Jurkat, Clone E6-1 (cell line): ENCODE results near the gene EXOC7.

ENCODE experiments used
- DNase-seq: peaks from one replicate; pipeline ENCODE4 v3.0.0-alpha.2; 2011; ENCODE audit warnings: low read depth, low spot score
- H3K4me3 ChIP-seq: 2 replicates; pipeline ENCODE4 v1.5.1; 2011; ENCODE audit warnings: mild to moderate bottlenecking, low read length, control low read depth, moderate library complexity

The EXOC7 gene

DNA sequence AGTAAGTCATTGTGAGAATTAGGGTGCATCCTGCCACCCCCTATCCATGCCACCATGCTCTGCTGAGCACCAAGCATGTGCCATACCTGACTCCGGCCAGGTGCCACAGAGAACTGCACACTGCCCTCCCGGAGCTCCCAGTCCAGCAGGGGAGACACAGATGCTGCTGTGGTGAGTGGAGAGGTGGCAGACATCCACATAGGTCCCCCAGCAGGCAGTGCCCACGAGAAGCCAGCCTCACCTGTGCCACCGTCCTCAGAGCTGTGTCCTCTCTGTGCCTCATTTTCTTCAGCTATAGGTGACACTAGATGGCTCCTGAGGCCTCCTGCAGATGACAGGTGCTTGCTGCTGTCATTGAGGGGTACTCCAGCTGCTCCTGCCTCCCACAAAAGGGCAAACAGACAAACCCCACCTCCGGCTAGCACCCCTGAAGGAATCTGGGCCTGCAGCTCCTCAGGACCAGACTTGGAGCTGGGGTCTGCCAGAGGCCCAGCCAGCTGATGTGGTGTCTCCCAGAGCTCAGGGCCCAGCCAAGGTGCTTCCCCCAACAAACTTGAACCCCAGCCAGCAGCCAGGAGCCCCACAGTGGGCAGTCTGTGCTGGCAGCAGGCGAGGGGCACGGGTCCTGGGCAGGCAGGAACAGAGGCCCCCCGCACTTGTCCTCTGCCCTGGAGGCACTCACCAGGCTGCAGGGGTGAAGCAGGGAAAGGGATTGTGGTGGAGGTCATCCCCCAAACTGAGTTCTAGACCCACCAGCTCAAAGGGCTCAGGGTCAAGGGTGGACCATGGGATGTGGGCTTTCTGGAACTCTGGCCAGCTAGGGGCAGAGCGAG is 20.4 kb upstream of the EXOC7 start:
- no peak overlapping the region for H3K4me3 ChIP-seq
- DNase-seq: no peak

- DNase-seq: no peak
Measured at GRCh38 chr17:76123191-76123499, 19.6 kb upstream of the EXOC7 start.

DNA sequence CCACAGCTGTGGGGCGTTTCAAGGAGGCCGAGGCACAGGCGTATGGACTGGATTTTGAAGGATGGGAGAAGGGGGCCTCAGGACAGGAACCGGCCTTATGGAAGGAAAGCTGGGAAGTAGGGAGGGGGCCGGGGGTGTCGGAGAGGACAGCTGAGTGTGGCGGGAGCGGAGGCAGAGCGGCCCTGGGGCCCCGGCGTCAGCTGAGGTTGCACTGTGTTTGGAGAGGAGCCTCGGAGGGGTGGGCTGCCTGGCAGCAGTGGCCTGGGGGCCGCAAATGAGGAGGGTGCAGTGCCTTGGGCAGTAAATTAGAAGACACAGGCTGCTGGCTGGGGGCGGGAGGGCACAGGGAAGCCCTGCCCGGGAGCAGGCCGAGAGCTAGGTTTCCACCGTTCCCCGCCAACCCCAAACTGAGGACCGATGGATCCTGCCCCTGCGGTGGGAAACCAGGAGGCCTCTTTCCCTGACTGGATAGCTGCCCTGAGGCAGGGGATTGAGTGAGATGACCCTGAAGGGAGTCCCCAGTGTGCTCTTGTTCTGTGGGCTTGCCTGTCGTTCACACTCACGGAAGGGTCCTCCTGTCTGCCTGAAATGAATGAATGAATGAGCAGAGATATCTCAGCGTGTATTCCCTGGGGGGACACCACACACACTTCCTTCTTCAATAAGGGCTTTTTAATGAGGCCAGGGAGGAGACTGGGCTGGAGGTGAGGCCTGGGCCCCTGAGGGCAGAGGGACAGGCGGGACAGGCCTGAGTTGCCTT is 19.0 kb upstream of the EXOC7 start:
- DNase-seq: no peak
- H3K4me3 ChIP-seq: no peak overlapping the region

More at GRCh38 chr17:76123191-76123499, 19.6 kb upstream of the EXOC7 start:
- H3K4me3 ChIP-seq: no peak overlapping the region

DNA sequence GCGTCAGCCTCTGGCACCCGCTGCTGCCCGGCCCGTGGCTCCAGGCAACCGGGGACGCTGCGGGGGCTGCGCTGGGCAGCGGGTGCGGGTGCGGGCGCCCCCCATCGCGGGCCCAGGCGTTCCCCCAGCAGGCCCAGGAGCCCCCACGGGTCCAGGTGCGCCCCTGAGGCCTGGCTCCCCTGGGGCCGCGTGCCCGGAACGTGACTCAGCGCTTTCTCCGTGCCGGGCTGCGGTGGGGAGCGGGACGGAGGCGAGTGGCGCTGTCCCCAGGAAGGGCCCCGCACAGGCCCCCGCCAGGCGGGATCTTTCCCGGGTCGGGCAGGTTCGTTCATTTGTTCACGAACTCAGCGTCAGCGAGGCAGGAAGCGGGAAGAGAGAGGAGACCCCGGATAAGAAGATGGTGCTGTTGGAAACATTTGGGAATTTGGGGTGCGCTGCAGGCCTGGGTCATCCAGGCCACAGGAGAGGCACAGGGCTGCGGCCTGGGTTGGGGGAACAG is 18.4 kb upstream of the EXOC7 start:
- no peak for DNase-seq
- no peak overlapping the region for H3K4me3 ChIP-seq

- no peak overlapping the region for H3K4me3 ChIP-seq
Measured at GRCh38 chr17:76120658-76121008, 17.0 kb upstream of the EXOC7 start.

DNA sequence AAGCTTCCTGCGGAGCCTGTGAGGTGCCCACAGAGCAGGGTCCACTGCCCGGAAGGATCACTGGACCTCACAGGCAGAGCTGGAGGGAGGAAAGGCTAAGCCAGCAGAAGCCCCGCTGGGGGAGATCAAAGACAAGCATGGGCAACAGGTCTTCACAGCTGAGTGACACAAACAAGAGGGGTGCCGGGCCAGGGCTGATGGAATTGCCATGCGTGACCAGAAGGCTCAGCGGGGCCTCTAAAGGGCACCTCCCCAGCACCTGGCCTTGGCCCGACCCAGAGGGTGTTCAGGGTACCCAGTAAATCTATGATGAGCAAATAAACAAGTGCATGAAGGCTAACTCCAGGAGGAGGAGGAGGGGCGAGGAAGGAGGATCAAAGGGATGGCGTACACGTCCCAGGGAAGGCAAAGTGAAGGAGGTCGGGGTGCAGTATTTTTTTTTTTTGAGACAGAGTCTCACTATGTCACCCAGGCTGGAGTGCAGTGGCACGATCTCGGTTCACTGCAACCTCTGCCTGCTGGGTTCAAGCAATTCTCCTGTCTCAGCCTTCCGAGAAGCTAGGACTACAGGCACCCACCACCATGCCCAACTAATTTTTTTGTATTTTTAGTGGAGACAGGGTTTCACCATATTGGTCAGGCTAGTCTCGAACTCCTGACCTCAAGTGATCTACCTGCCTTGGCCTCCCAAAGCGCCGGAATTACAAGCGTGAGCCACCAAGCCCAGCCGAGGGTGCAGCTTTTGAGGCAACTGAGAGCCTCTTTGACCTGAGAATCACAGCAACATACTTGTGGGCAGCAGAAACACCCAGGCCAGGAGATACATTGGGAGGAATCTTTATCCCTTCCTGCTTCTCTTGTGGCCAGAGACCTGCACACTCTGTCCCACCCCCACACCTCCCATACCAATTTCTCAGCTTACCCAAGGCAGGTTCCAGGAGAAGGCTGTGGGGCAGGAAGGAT is 16.1 kb upstream of the EXOC7 start:
- no peak for DNase-seq
- H3K4me3 ChIP-seq: no peak overlapping the region

More at GRCh38 chr17:76120658-76121008, 17.0 kb upstream of the EXOC7 start:
- no peak for DNase-seq

GRCh38 chr17:76115138-76115754 is 11.7 kb upstream of the EXOC7 start:
- no peak for DNase-seq
- no peak overlapping the region for H3K4me3 ChIP-seq

DNA sequence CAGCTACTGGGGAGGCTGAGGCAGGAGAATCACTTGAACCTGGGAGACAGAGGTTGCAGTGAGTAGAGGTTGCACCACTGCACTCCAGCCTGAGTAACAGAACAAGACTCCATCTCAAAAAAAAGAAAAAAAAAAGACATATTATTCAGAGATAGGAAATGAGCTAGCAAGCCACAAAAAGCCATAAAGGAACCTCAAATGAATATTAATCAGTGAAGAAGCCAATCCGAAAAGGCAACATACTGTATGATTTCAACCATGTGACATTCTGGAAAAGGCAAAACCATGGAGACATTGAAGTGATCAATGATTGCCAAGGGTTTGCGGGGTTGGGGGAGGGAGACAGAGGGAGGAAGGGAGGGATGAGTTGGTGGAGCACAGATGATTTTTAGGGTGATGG is 8.4 kb upstream of the EXOC7 start:
- DNase-seq: no peak

GRCh38 chr17:76107509-76107908 is 3.9 kb upstream of the EXOC7 start:
- no peak overlapping the region for H3K4me3 ChIP-seq
- DNase-seq: peak; percentile 27

More for the DNA sequence above, 8.4 kb upstream of the EXOC7 start:
- no peak overlapping the region for H3K4me3 ChIP-seq

GRCh38 chr17:76106703-76107102 is 3.1 kb upstream of the EXOC7 start:
- no peak for DNase-seq
- no peak overlapping the region for H3K4me3 ChIP-seq

DNA sequence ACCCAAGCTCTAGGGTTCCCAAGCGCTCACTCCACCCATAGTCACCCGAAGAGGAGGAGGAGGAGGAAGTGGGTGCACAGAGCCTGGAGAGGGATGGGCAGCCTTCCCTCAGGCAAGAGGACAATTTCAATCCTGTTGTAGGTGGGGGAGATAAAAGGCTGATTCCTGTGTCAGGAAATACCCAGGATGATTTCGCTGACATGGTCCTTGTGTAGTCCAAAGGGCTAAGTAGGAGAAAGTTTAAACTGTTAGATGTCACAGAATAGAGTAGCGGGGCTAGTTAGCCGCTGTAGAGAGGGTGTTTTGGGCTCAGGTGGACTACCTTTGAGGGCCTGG is 1.3 kb upstream of the EXOC7 start:
- no peak overlapping the region for H3K4me3 ChIP-seq
- DNase-seq: no peak

DNA sequence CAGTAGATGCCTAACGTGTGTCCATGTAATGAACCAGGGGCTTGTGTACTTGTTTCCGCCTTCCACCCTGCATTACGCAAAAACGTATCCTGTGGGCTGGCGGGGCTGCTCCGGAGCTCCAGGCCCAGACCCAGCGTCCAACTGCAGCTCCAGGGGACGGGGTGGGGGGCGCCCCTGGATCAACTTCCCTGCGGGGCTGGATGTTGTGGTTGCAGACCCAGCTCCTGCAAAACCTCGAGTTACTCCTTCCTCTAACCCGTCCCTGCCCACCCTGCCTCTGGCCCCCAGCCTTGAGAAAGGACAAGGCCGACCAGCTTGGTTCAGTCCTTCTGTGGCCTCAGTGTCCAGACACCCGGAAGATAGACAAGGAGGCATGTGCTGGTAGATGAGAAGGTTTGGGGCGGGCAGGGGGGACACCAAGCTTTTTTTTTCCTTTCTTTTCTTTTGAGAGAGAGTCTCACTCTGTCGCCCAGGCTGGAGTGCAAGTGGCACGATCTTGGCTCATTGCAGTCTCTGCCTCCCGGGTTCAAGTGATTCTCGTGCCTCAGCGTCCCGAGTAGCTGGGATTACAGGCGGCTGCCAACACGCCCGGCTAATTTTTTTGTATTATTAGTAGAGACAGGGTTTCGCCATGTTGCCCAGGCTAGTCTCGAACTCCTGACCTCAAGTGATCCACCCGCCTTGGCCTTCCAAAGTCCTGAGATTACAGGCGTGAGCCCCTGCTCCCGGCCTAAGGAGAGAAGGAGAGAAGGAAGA is 731 bp upstream of the EXOC7 start:
- DNase-seq: no peak
- H3K4me3 ChIP-seq: peak overlapping the region; percentile 92

DNA sequence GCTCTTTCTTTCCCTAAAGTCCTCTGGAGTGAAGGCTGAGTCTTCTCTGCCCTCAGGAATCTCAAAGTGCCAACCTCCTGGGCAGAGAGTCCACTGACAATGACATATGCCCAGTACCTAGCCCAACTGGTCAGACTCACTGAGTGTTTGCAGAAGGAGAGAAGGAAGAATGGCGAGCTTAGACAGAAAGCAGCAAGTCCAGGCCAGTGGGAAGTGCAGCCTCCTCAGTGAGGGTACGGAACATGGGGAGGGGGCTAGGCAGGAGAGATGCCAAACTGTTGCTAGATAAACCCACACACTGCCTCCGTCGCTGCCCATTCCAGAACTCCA is 678 bp downstream of the EXOC7 start:
- no peak for DNase-seq
- peak overlapping the region; percentile 92 for H3K4me3 ChIP-seq

DNA sequence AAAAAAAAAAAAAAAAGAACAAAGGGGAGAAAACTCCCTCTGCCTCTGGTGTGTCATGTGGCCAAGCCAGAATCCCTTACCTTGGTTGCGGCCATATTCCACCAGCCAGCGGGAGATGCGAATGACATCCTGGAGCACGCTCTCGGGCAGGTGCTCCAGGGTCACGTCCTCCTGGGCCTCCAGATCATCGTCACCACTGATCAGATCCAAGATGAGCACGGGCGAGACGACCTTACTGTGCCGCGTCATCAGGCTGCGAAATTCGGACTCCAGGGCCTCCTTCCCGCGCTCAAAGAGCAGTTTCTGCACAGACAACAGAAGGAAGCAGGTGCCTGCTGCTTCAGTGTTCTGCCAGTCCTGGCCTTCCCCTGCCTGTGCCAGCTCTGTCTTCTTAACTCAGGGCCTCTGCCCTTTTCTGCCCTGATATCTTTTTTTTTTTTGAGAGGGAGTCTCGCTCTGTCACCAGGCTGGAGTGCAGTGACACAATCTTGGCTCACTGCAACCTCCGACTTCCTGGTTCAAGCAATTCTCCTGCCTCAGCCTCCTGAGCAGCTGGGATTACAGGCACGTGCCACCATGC is 5.8 kb downstream of the EXOC7 start:
- no peak for DNase-seq
- no peak overlapping the region for H3K4me3 ChIP-seq

DNA sequence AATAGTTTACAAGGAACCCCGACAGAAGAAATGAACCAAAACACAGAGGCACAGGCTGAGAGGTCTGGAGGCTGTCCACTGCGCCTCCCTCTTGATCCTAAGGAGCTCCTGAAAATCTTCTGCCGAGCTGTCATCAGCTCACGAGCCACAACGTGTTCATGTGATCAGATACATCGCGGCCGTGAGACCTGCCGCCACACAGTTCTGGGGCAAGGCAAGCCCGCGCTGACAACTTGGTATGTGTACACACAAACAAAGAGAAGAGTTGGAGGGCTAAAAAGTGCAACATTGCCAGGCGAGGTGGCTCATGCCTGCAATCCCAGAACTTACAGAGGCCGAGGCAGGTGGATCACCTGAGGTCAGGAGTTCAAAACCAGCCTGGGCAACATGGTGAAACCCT is 7.6 kb downstream of the EXOC7 start:
- no peak overlapping the region for H3K4me3 ChIP-seq
- DNase-seq: no peak

GRCh38 chr17:76094046-76094445 is 9.5 kb downstream of the EXOC7 start:
- H3K4me3 ChIP-seq: no peak overlapping the region
- DNase-seq: no peak

GRCh38 chr17:76092526-76093413 is 10.8 kb downstream of the EXOC7 start:
- DNase-seq: peak; percentile 89
- peak overlapping the region; percentile 23 for H3K4me3 ChIP-seq
